H9 (cell line): ENCODE measurements around the gene SYT9. TPM values are rescaled to one million over a fixed set of nuclear protein-coding genes. Genes with fewer than 3 reads are reported as not detected.

Experiments used
- DNase-seq: peaks from one replicate; pipeline ENCODE4 v3.0.0-alpha.2; 2017
- H2AFZ ChIP-seq: one replicate; pipeline ENCODE4 v1.6.1; 2013; ENCODE audit warnings: mild to moderate bottlenecking, low read length, control low read depth, moderate library complexity
- H2AK5ac ChIP-seq: 2 replicates; pipeline ENCODE4 v1.6.1; 2013; ENCODE audit warnings: low read length, control low read depth, mixed read lengths; ENCODE audit not compliant: insufficient read length
- H2BK120ac ChIP-seq: one replicate; pipeline ENCODE4 v1.6.1; 2013; ENCODE audit warnings: low read depth, mild to moderate bottlenecking, low read length, control low read depth, inconsistent platforms; ENCODE audit not compliant: poor library complexity, severe bottlenecking
- H2BK12ac ChIP-seq: 2 replicates; pipeline ENCODE4 v1.6.1; 2013; ENCODE audit warnings: low read length, control low read depth, mixed read lengths, low read depth; ENCODE audit not compliant: insufficient read length
- H2BK15ac ChIP-seq: 2 replicates; pipeline ENCODE4 v1.6.1; 2013; ENCODE audit warnings: low read depth, low read length, control low read depth
- H2BK20ac ChIP-seq: one replicate; pipeline ENCODE4 v1.6.1; 2013; ENCODE audit warnings: low read depth, mild to moderate bottlenecking, low read length, control low read depth, inconsistent platforms; ENCODE audit not compliant: poor library complexity, severe bottlenecking
- H2BK5ac ChIP-seq: 2 replicates; pipeline ENCODE4 v1.6.1; 2013; ENCODE audit warnings: low read length, control low read depth, mixed read lengths; ENCODE audit not compliant: insufficient read length
- H3K14ac ChIP-seq: 2 replicates; pipeline ENCODE4 v1.6.1; 2013; ENCODE audit warnings: low read length, control low read depth; ENCODE audit not compliant: insufficient read depth
- H3K18ac ChIP-seq: 2 replicates; pipeline ENCODE4 v1.6.1; 2013; ENCODE audit warnings: low read depth, mild to moderate bottlenecking, mixed read lengths, low read length, control low read depth; ENCODE audit not compliant: insufficient read length
- H3K23ac ChIP-seq: 2 replicates; pipeline ENCODE4 v1.6.1; 2013; ENCODE audit warnings: low read length, control low read depth, mixed read lengths, low read depth; ENCODE audit not compliant: insufficient read length
- H3K23me2 ChIP-seq: 2 replicates; pipeline ENCODE4 v1.6.1; 2013; ENCODE audit warnings: low read depth, mild to moderate bottlenecking, mixed read lengths, low read length, control low read depth; ENCODE audit not compliant: insufficient read length, poor library complexity, severe bottlenecking
- H3K27ac ChIP-seq: 2 replicates; pipeline ENCODE4 v1.5.1; 2013; ENCODE audit warnings: low read length, control low read depth, mixed read lengths, low read depth; ENCODE audit not compliant: insufficient read length
- H3K27me3 ChIP-seq: 2 replicates; pipeline ENCODE4 v1.6.1; 2013; ENCODE audit warnings: low read length, control low read depth, inconsistent platforms; ENCODE audit not compliant: insufficient read depth
- H3K4ac ChIP-seq: 2 replicates; pipeline ENCODE4 v1.6.1; 2013; ENCODE audit warnings: low read depth, mild to moderate bottlenecking, control low read depth, inconsistent platforms, low read length, moderate library complexity
- H3K4me1 ChIP-seq: 2 replicates; pipeline ENCODE4 v1.6.1; 2013; ENCODE audit warnings: low read length, control low read depth, inconsistent platforms; ENCODE audit not compliant: insufficient read depth
- H3K4me2 ChIP-seq: 2 replicates; pipeline ENCODE4 v1.6.1; 2013; ENCODE audit warnings: low read length, control low read depth, mixed read lengths; ENCODE audit not compliant: insufficient read length, insufficient read depth
- H3K56ac ChIP-seq: 2 replicates; pipeline ENCODE4 v1.6.1; 2013; ENCODE audit warnings: low read depth, mild to moderate bottlenecking, mixed read lengths, low read length, control low read depth; ENCODE audit not compliant: insufficient read length
- H3K79me1 ChIP-seq: 2 replicates; pipeline ENCODE4 v1.6.1; 2013; ENCODE audit warnings: low read depth, mild to moderate bottlenecking, moderate library complexity, low read length, control low read depth, inconsistent platforms; ENCODE audit not compliant: insufficient read depth, poor library complexity, severe bottlenecking
- H3K79me2 ChIP-seq: 2 replicates; pipeline ENCODE4 v1.6.1; 2013; ENCODE audit warnings: low read length, control low read depth, inconsistent platforms; ENCODE audit not compliant: insufficient read depth
- H3K9ac ChIP-seq: 2 replicates; pipeline ENCODE4 v1.6.1; 2013; ENCODE audit warnings: low read length, control low read depth, mixed read lengths; ENCODE audit not compliant: insufficient read length; ENCODE audit errors: extremely low read depth
- H3K9me3 ChIP-seq: one replicate; pipeline ENCODE4 v1.6.1; 2013; ENCODE audit warnings: low read depth, low read length, inconsistent platforms; ENCODE audit not compliant: control insufficient read depth
- H3T11ph ChIP-seq: one replicate; pipeline ENCODE4 v1.6.1; 2013; ENCODE audit warnings: mild to moderate bottlenecking, low read length, control low read depth, inconsistent platforms
- H4K20me1 ChIP-seq: one replicate; pipeline ENCODE4 v1.6.1; 2013; ENCODE audit not compliant: control insufficient read depth, insufficient read length, insufficient read depth
- H4K5ac ChIP-seq: 2 replicates; pipeline ENCODE4 v1.6.1; 2013; ENCODE audit warnings: low read depth, mild to moderate bottlenecking, mixed read lengths, low read length, control low read depth; ENCODE audit not compliant: insufficient read length
- H4K8ac ChIP-seq: replicated peaks from 2 replicates; pipeline ENCODE4 v1.6.1; 2013; ENCODE audit warnings: low read length, control low read depth, mixed read lengths, low read depth; ENCODE audit not compliant: insufficient read length
- H4K91ac ChIP-seq: 2 replicates; pipeline ENCODE4 v1.6.1; 2013; ENCODE audit warnings: low read depth, mild to moderate bottlenecking, moderate library complexity, mixed read lengths, low read length, control low read depth; ENCODE audit not compliant: insufficient read length
- H3K27ac Mint-ChIP-seq, 3 experiments: 2 replicates in 2 of 3; 3 replicates in 1 of 3; pipeline ENCODE4 v1.8.0; 2020 to 2021; ENCODE audit warnings: mixed read lengths in 3 of 3, mild to moderate bottlenecking in 1 of 3, moderate library complexity in 1 of 3
- H3K27me3 Mint-ChIP-seq: 2 replicates; pipeline ENCODE4 v1.8.0; 2021; ENCODE audit warnings: low read depth, mild to moderate bottlenecking, moderate library complexity, mixed read lengths
- H3K36me3 Mint-ChIP-seq, 3 experiments: 2 replicates in 2 of 3; 3 replicates in 1 of 3; pipeline ENCODE4 v1.8.0; 2020 to 2021; ENCODE audit warnings: low read depth in 3 of 3, mixed read lengths in 3 of 3; ENCODE audit not compliant: insufficient read depth in 1 of 3
- H3K4me1 Mint-ChIP-seq, 2 experiments: 2 replicates each; pipeline ENCODE4 v1.8.0; 2020; ENCODE audit warnings: mixed read lengths in 2 of 2
- H3K4me3 Mint-ChIP-seq, 2 experiments: 2 replicates in 1 of 2; 3 replicates in 1 of 2; pipeline ENCODE4 v1.8.0; 2020 to 2021; ENCODE audit warnings: mild to moderate bottlenecking in 2 of 2, mixed read lengths in 2 of 2, moderate library complexity in 1 of 2
- H3K9me3 Mint-ChIP-seq, 2 experiments: 2 replicates in 1 of 2; 3 replicates in 1 of 2; pipeline ENCODE4 v1.8.0; 2020; ENCODE audit warnings: mild to moderate bottlenecking in 2 of 2, mixed read lengths in 2 of 2, moderate library complexity in 1 of 2
- CTCF ChIP-seq: fragments of 200-600 bp; sonication (generic); conservative IDR thresholded peaks from 3 replicates; pipeline ENCODE4 v1.8.0; 2021; ENCODE audit warnings: antibody characterized with exemption, mild to moderate bottlenecking
- WGBS: extraction: QIAGEN DNeasy Blood & Tissue Kit; methylation state at CpG from one replicate; pipeline ENCODE4 v1.1.7; 2013; ENCODE audit warnings: missing lambda C conversion rate, low lambda C conversion rate, mixed read lengths; ENCODE audit not compliant: insufficient read length; ENCODE audit errors: extremely low coverage; 5-methylcytosine and 5-hydroxymethylcytosine counted together
- total RNA-seq: library from RNA; stranded (reverse); gene quantifications from 2 replicates; pipeline ENCODE4 v1.2.1, GENCODE V29; 2021

SYT9 gene
- total RNA-seq, 1 experiment from 2014 or later, result 0.63 TPM

- no peak overlapping the region for H2AFZ ChIP-seq
- H3K23me2 ChIP-seq, result peaks cover 8% of the 10 kb centered on the region
- H3K4me1 ChIP-seq, result peaks cover 4% of the 10 kb centered on the region; the same call in 1 of the 2 replicates
- no peak overlapping the region for H3K9ac ChIP-seq
- WGBS, result no CpG with 5 or more reads among the region's 2 CpGs
- H2BK5ac ChIP-seq, result no peak overlapping the region
- H4K91ac ChIP-seq, result no peak overlapping the region
- no peaks in the 10 kb centered on the region for H3K27me3 ChIP-seq
- no peak overlapping the region for H3K4ac ChIP-seq
- no peak for DNase-seq
- H2AK5ac ChIP-seq, result no peak overlapping the region
- no peak overlapping the region for H3K18ac ChIP-seq
- no peaks in the 10 kb centered on the region for H3K36me3 Mint-ChIP-seq
- no peak overlapping the region for H4K5ac ChIP-seq
- no peak overlapping the region for H3K4me2 ChIP-seq
- no peak overlapping the region for H3K4me3 Mint-ChIP-seq
- H3T11ph ChIP-seq, result no peak overlapping the region
- no peak overlapping the region for H4K8ac ChIP-seq
- TF ChIP-seq CTCF, result no peak
- no peaks in the 10 kb centered on the region for H3K9me3 ChIP-seq
- no peak overlapping the region for H3K14ac ChIP-seq
- no peaks in the 10 kb centered on the region for H3K79me2 ChIP-seq
- peaks cover 13 to 18% of the 10 kb centered on the region in 2 experiments for H3K4me1 Mint-ChIP-seq
- H3K27me3 Mint-ChIP-seq, result peaks cover 42% of the 10 kb centered on the region
- H2BK12ac ChIP-seq, result no peak overlapping the region
- H2BK120ac ChIP-seq, result no peak overlapping the region
- no peaks in the 10 kb centered on the region for H4K20me1 ChIP-seq
- H2BK20ac ChIP-seq, result no peak overlapping the region
- no peaks in the 10 kb centered on the region for H3K9me3 Mint-ChIP-seq
- no peak overlapping the region for H3K27ac Mint-ChIP-seq
- no peak overlapping the region for H3K23ac ChIP-seq
- H3K56ac ChIP-seq, result no peak overlapping the region
- H2BK15ac ChIP-seq, result no peak overlapping the region
- H3K79me1 ChIP-seq, result no peaks in the 10 kb centered on the region
- no peak overlapping the region for H3K27ac ChIP-seq
These were observed 5.2 kb downstream of the SYT9 start for GRCh38 chr11:7256943-7257342.
